Activated CD4-positive, alpha-beta T cell treated with anti-CD3 and anti-CD28 coated beads for 36 hours (primary cell): Measurements from ENCODE around the gene CDHR5. TPM values are rescaled to one million over a fixed set of nuclear protein-coding genes. Genes with fewer than 3 reads are reported as not detected.
A peak's percentile ranks its signal among the peaks of the same experiment; 100 is the strongest.

Experiments
- ATAC-seq: fragments of 200-7000 bp; cut with Tn5 transposase; one replicate; pipeline ENCODE4 v1.10.0; 2021; ENCODE audit warnings: mild to moderate bottlenecking, moderate library complexity
- CTCF ChIA-PET: fragments of 350-600 bp; sonication (Branson Sonifier 250); formaldehyde crosslinking; loops from one replicate; lab custom pipeline; 2021; ENCODE audit warnings: antibody characterized with exemption; lab: Charles Lee
- POLR2A ChIA-PET: fragments of 350-600 bp; sonication (Branson Sonifier 250); formaldehyde crosslinking; loops from one replicate; lab custom pipeline; 2021; ENCODE audit warnings: antibody characterized with exemption, inconsistent platforms; lab: Charles Lee
- DNase-seq: peaks from one replicate; pipeline ENCODE4 v3.0.0-alpha.2; 2020
- H3K27ac Mint-ChIP-seq: one replicate; pipeline ENCODE4 v1.8.0; 2021; ENCODE audit warnings: mixed read lengths
- H3K27me3 Mint-ChIP-seq: one replicate; pipeline ENCODE4 v1.8.0; 2021; ENCODE audit warnings: mixed read lengths
- H3K36me3 Mint-ChIP-seq: one replicate; pipeline ENCODE4 v1.8.0; 2021; ENCODE audit warnings: low read depth, mixed read lengths
- H3K4me1 Mint-ChIP-seq: one replicate; pipeline ENCODE4 v1.8.0; 2021; ENCODE audit warnings: mixed read lengths
- H3K4me3 Mint-ChIP-seq: one replicate; pipeline ENCODE4 v1.8.0; 2021; ENCODE audit warnings: mild to moderate bottlenecking, moderate library complexity, mixed read lengths
- H3K9me3 Mint-ChIP-seq: one replicate; pipeline ENCODE4 v1.8.0; 2021; ENCODE audit warnings: low read depth, mixed read lengths
- intact Hi-C, 2 experiments: fragments of 100-400 bp; cut with DNase I in 1 of 2; cut with micrococcal nuclease in 1 of 2; formaldehyde crosslinking; loops; one replicate each; pipeline versions ENCODE4 v1.14.2 to v1.15.1; 2022 to 2024; cut with DNase I, micrococcal nuclease
- total RNA-seq, 2 experiments: library from RNA; stranded (reverse); gene quantifications; one replicate each; pipeline ENCODE4 v1.2.3, GENCODE V29; 2021

CDHR5 gene
- total RNA-seq, 2 experiments from 2014 or later, result not detected

- intact Hi-C loops, result no loop called here
- CTCF ChIA-PET, result no interaction called here
- Mint-ChIP-seq H3K4me1 (peaks cover 8% of the 10 kb centered on the region), H3K27ac (no peak overlapping the region), H3K36me3 (peaks cover 71% of the 10 kb centered on the region), H3K4me3 (no peak overlapping the region), H3K27me3 (no peaks in the 10 kb centered on the region), H3K9me3 (no peaks in the 10 kb centered on the region)
- POLR2A ChIA-PET, result no interaction called here
- no peak for DNase-seq
- ATAC-seq, result no peak
These were observed 32.3 kb downstream of the CDHR5 start for GRCh38 chr11:592501-592900.

GRCh38 chr11:590997-591396 lies 33.8 kb downstream of the CDHR5 start:
- Mint-ChIP-seq H3K36me3 (peaks cover 70% of the 10 kb centered on the region), H3K27ac (no peak overlapping the region), H3K4me3 (no peak overlapping the region), H3K9me3 (no peaks in the 10 kb centered on the region), H3K27me3 (no peaks in the 10 kb centered on the region), H3K4me1 (peaks cover 21% of the 10 kb centered on the region)
- intact Hi-C loops, result no loop called here
- POLR2A ChIA-PET, result no interaction called here
- CTCF ChIA-PET, result no interaction called here
- ATAC-seq (no peak), DNase-seq (no peak)

DNA sequence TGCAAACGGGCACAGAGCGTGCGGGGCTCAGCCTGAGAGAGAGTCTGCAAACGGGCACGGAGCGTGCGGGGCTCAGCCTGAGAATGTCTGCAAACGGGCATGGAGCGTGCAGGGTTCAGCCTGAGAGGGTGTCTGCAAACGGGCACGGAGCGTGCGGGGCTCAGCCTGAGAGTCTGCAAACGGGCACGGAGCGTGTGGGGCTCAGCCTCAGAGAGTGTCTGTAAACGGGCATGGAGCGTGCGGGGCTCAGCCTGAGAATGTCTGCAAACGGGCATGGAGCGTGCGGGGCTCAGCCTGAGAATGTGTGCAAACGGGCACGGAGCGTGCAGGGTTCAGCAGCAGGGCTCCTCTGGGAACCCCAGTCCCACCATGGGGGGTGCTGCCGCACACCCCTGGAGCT lies 35.0 kb downstream of the CDHR5 start:
- Mint-ChIP-seq H3K9me3 (no peaks in the 10 kb centered on the region), H3K4me1 (peaks cover 21% of the 10 kb centered on the region), H3K36me3 (peaks cover 62% of the 10 kb centered on the region), H3K27me3 (no peaks in the 10 kb centered on the region), H3K4me3 (no peak overlapping the region), H3K27ac (no peak overlapping the region)
- ATAC-seq (no peak), DNase-seq (no peak)
- intact Hi-C loops, result no loop called here
- ChIA-PET CTCF (no interaction called here), POLR2A (no interaction called here)

- ATAC-seq (peak; percentile 99), DNase-seq (peak; percentile 87)
- Mint-ChIP-seq H3K4me1 (peaks cover 21% of the 10 kb centered on the region), H3K27ac (peak overlapping the region; percentile 98), H3K4me3 (peak overlapping the region; percentile 64), H3K36me3 (peaks cover 52% of the 10 kb centered on the region), H3K27me3 (no peaks in the 10 kb centered on the region), H3K9me3 (no peaks in the 10 kb centered on the region)
- POLR2A ChIA-PET, result interaction anchor here (0.6 to 1.8 kb wide), 8 partner anchors 10 to 243 kb away, joined by 3 to 10 read pairs (median 3); partner anchors contain the start of gene PHRF1
- CTCF ChIA-PET, result interaction anchor here (0.6 to 0.9 kb wide), 3 partner anchors 12 to 138 kb away, joined by 3 to 4 read pairs (median 4); no protein-coding TSS in a partner anchor
- intact Hi-C loops, result loop anchor here in 1 of 2 experiments (1.0 kb wide), 2 partner anchors 12 to 20 kb away; partner anchors contain the start of gene PHRF1
These were observed 36.8 kb downstream of the CDHR5 start for GRCh38 chr11:587978-588380.

GRCh38 chr11:587546-587945 lies 37.2 kb downstream of the CDHR5 start:
- peak overlapping the region; percentile 64 for H3K4me3 Mint-ChIP-seq
- peak; percentile 10 for ATAC-seq
- peaks cover 51% of the 10 kb centered on the region for H3K36me3 Mint-ChIP-seq

GRCh38 chr11:586376-587316 lies 38.1 kb downstream of the CDHR5 start:
- Mint-ChIP-seq H3K4me3 (no peak overlapping the region), H3K36me3 (peaks cover 50% of the 10 kb centered on the region), H3K27me3 (no peaks in the 10 kb centered on the region), H3K9me3 (no peaks in the 10 kb centered on the region), H3K4me1 (peaks cover 21% of the 10 kb centered on the region), H3K27ac (peak overlapping the region; percentile 98)
- POLR2A ChIA-PET, result interaction anchor here (0.6 to 1.8 kb wide), 3 partner anchors 9 to 45 kb away, joined by 3 to 10 read pairs (median 9); partner anchors contain the start of gene PHRF1
- DNase-seq, result no peak
- no peak for ATAC-seq
- CTCF ChIA-PET, result interaction anchor here (0.5 to 0.6 kb wide), 2 partner anchors 11 to 66 kb away, joined by 3 read pairs; no protein-coding TSS in a partner anchor
- intact Hi-C loops, result no loop called here

More at GRCh38 chr11:587546-587945, 37.2 kb downstream of the CDHR5 start:
- ChIA-PET POLR2A (interaction anchor here (0.6 to 1.8 kb wide), 7 partner anchors 10 to 244 kb away, joined by 3 to 10 read pairs (median 3); partner anchors contain the start of gene PHRF1), CTCF (interaction anchor here (0.5 to 0.9 kb wide), 3 partner anchors 12 to 66 kb away, joined by 3 to 4 read pairs (median 4); no protein-coding TSS in a partner anchor)
- Mint-ChIP-seq H3K27ac (peak overlapping the region; percentile 98), H3K4me1 (peaks cover 21% of the 10 kb centered on the region), H3K27me3 (no peaks in the 10 kb centered on the region), H3K9me3 (no peaks in the 10 kb centered on the region)
- peak; percentile 37 for DNase-seq
- intact Hi-C loops, result no loop called here

DNA sequence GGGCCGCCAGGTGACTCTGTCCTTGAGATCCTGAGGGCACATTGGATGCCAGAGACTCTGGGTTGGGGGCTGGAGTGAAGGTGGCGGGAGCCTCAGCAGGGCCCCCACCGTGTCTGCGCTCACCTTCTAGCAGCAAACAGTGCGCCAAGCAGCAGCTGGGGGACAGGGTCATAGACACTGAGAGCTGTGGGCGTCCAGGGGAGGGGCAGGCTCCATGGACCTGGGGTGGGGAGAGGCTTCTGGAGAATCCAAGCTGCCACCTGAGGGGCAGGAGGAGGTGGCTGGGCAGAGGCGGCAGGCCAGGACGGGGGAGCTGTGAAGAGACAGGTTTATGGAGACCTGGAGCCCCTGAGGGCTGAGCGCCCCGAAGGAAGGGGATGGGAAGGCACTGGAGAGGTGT lies 40.5 kb downstream of the CDHR5 start:
- CTCF ChIA-PET, result interaction anchor here (1.3 kb wide), 1 partner anchor 30 kb away, joined by 3 read pairs; no protein-coding TSS in a partner anchor
- H3K4me1 Mint-ChIP-seq, result peaks cover 37% of the 10 kb centered on the region
- H3K9me3 Mint-ChIP-seq, result no peaks in the 10 kb centered on the region
- no peak for ATAC-seq
- peak overlapping the region; percentile 10 for H3K27ac Mint-ChIP-seq
- H3K27me3 Mint-ChIP-seq, result no peaks in the 10 kb centered on the region
- H3K36me3 Mint-ChIP-seq, result peaks cover 43% of the 10 kb centered on the region
- H3K4me3 Mint-ChIP-seq, result no peak overlapping the region
- intact Hi-C loops, result no loop called here
- POLR2A ChIA-PET, result interaction anchor here (0.7 kb wide), 1 partner anchor 17 kb away, joined by 3 read pairs; no protein-coding TSS in a partner anchor
- no peak for DNase-seq

DNA sequence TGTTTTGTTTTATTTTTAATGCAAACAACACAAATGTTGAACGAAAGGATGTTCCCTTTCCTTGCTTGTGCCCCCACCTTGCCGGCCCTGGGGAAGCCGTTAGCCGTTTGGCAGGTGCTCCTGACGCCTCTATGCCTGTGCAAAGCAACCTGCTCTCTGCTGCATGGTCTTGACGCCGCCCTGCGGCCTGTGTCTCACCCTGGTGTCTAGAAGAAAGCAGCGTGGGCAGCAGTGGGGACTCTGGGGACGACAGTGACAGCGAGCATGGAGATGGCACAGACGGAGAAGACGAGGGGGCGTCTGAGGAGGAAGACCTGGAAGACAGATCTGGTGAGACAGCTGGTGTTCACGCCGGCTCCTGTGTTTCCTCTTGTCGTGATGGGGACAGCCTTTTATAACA lies 43.0 kb downstream of the CDHR5 start:
- DNase-seq (no peak), ATAC-seq (no peak)
- H3K4me1 Mint-ChIP-seq, result peaks cover 42% of the 10 kb centered on the region
- H3K27me3 Mint-ChIP-seq, result no peaks in the 10 kb centered on the region
- intact Hi-C loops, result no loop called here
- H3K4me3 Mint-ChIP-seq, result no peak overlapping the region
- POLR2A ChIA-PET, result no interaction called here
- CTCF ChIA-PET, result no interaction called here
- no peak overlapping the region for H3K27ac Mint-ChIP-seq
- no peaks in the 10 kb centered on the region for H3K9me3 Mint-ChIP-seq
- peaks cover 29% of the 10 kb centered on the region for H3K36me3 Mint-ChIP-seq

- no peak for DNase-seq
- peaks cover 26% of the 10 kb centered on the region for H3K36me3 Mint-ChIP-seq
- CTCF ChIA-PET, result interaction anchor here (0.6 kb wide), 1 partner anchor 178 kb away, joined by 3 read pairs; no protein-coding TSS in a partner anchor
- no peak for ATAC-seq
- H3K4me1 Mint-ChIP-seq, result peaks cover 39% of the 10 kb centered on the region
- POLR2A ChIA-PET, result no interaction called here
- intact Hi-C loops, result no loop called here
- H3K9me3 Mint-ChIP-seq, result no peaks in the 10 kb centered on the region
- no peaks in the 10 kb centered on the region for H3K27me3 Mint-ChIP-seq
- no peak overlapping the region for H3K4me3 Mint-ChIP-seq
- peak overlapping the region; percentile 37 for H3K27ac Mint-ChIP-seq
These were observed 43.4 kb downstream of the CDHR5 start for GRCh38 chr11:581342-581741.

DNA sequence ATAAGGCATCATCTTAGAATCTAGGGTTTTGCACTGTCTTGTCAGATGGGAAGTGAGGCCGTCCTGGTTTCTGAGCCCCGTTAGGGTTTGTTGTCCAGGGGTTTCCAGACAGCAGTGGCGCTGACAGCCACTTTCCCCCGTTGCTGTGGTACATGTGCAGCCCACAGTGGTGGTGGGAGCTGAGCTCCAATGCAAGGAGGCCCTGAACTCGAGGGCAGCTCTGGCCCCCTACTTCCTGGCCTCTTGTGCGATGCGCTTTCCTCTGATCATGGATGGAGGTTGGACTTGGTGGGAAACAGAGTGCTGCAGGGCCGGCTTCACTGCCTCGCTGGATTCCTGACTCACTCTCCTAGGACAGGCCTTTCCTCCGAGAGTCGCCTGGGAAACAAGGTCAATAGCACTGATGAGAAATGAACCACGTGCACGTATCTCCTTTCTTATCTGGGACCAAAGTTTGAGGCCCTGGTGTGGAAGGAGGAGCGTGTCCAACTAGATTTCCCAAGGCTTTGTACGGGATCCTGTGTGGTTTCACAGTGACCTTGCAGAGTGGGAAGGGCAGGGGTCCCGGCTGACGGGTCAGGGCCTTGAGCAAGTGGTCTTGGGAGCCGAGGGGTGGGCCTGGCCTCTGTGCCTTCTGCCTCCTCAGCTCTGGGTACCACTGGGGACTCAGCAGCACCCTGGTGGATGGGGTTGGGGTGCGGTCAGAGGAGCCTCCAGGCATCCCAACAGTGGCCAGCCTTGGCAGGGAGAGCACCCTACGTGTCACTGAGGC lies 44.7 kb downstream of the CDHR5 start:
- intact Hi-C loops, result loop anchor here (5.0 to 10.0 kb wide), 2 partner anchors 215 to 313 kb away; partner anchors contain the start of genes CEND1 (in 1 of the 2) and SLC25A22 (in 1 of the 2)

More for the DNA sequence above, 44.7 kb downstream of the CDHR5 start:
- Mint-ChIP-seq H3K4me3 (no peak overlapping the region), H3K4me1 (peaks cover 39% of the 10 kb centered on the region), H3K36me3 (peaks cover 23% of the 10 kb centered on the region), H3K27ac (no peak overlapping the region), H3K27me3 (peaks cover 2% of the 10 kb centered on the region), H3K9me3 (no peaks in the 10 kb centered on the region)
- ATAC-seq (no peak), DNase-seq (no peak)
- CTCF ChIA-PET, result no interaction called here
- POLR2A ChIA-PET, result no interaction called here
